Smooth muscle cell of the brain vasculature (primary cell): ENCODE measurements around the gene PFAS.

ENCODE experiments used
- DNase-seq: peaks from one replicate; pipeline ENCODE4 v3.0.0-alpha.2; 2012; ENCODE audit warnings: low read depth, low spot score

The PFAS gene

GRCh38 chr17:8310601-8311123 lies 61.6 kb downstream of the PFAS start:
- no peak for DNase-seq

GRCh38 chr17:8311131-8311790 lies 62.2 kb downstream of the PFAS start:
- DNase-seq = no peak

GRCh38 chr17:8312251-8312650 lies 63.2 kb downstream of the PFAS start:
- DNase-seq = no peak

- DNase-seq = no peak
Measured at GRCh38 chr17:8312726-8313600, 63.9 kb downstream of the PFAS start.

GRCh38 chr17:8314797-8315763 lies 66.0 kb downstream of the PFAS start:
- no peak for DNase-seq

GRCh38 chr17:8315764-8316217 lies 66.7 kb downstream of the PFAS start:
- no peak for DNase-seq

- no peak for DNase-seq
Measured at GRCh38 chr17:8318010-8318935, 69.2 kb downstream of the PFAS start.
